SK-N-SH treated with all-trans-retinoic acid at 6 μM for 48 hours (cell line): ENCODE results near the gene MRAP.

Experiments
- ATAC-seq: fragments of 200-7000 bp; cut with Tn5 transposase; 3 replicates; pipeline ENCODE4 v1.9.1; 2020; ENCODE audit warnings: mild to moderate bottlenecking, moderate library complexity
- ARNTL ChIP-seq: fragments of 450-650 bp; formaldehyde crosslinking; IDR thresholded peaks from 2 replicates; pipeline ENCODE4 v1.5.0; 2020; ENCODE audit warnings: low read depth, mild to moderate bottlenecking, moderate library complexity, borderline replicate concordance
- BACH2 ChIP-seq: fragments of 250-450 bp; sonication (Bioruptor Pico); IDR thresholded peaks from 2 replicates; pipeline ENCODE4 v1.9.0; 2021; ENCODE audit warnings: mild to moderate bottlenecking, borderline replicate concordance
- ESRRG ChIP-seq: fragments of 250-450 bp; sonication (Bioruptor Pico); IDR thresholded peaks from 2 replicates; pipeline ENCODE4 v1.6.1; 2021; ENCODE audit warnings: mild to moderate bottlenecking
- GLIS3 ChIP-seq: fragments of 250-450 bp; sonication (Bioruptor Pico); IDR thresholded peaks from 2 replicates; pipeline ENCODE4 v1.5.0; 2020; ENCODE audit warnings: mild to moderate bottlenecking, moderate library complexity
- ISL1 ChIP-seq: fragments of 250-450 bp; sonication (Bioruptor Pico); IDR thresholded peaks from 2 replicates; pipeline ENCODE4 v2.1.2; 2022; ENCODE audit warnings: mild to moderate bottlenecking, moderate library complexity
- OSR1 ChIP-seq: fragments of 250-450 bp; sonication (Bioruptor Pico); IDR thresholded peaks from 2 replicates; pipeline ENCODE4 v1.8.0; 2022; ENCODE audit warnings: moderate library complexity, mild to moderate bottlenecking, inconsistent platforms
- RARB ChIP-seq: fragments of 250-450 bp; sonication (Bioruptor Pico); IDR thresholded peaks from 2 replicates; pipeline ENCODE4 v1.8.0; 2021; ENCODE audit warnings: mild to moderate bottlenecking, moderate library complexity
- TCF4 ChIP-seq: fragments of 250-450 bp; sonication (Bioruptor Pico); IDR thresholded peaks from 2 replicates; pipeline ENCODE4 v1.8.0; 2021; ENCODE audit warnings: mild to moderate bottlenecking, moderate library complexity, borderline replicate concordance
- TOX ChIP-seq: fragments of 250-450 bp; sonication (Bioruptor Pico); IDR thresholded peaks from 2 replicates; pipeline ENCODE4 v1.8.0; 2021; ENCODE audit warnings: mild to moderate bottlenecking, moderate library complexity, borderline replicate concordance
- ZC3H10 ChIP-seq: fragments of 250-450 bp; sonication (Bioruptor Pico); IDR thresholded peaks from 2 replicates; pipeline ENCODE4 v1.5.1; 2021; ENCODE audit warnings: mild to moderate bottlenecking, moderate library complexity
- ZFP3 ChIP-seq: fragments of 250-450 bp; sonication (Bioruptor Pico); IDR thresholded peaks from 2 replicates; pipeline ENCODE4 v1.5.0; 2020; ENCODE audit warnings: mild to moderate bottlenecking, moderate library complexity
- ZFP30 ChIP-seq: fragments of 450-650 bp; formaldehyde crosslinking; IDR thresholded peaks from 2 replicates; pipeline ENCODE4 v1.5.0; 2022; ENCODE audit warnings: mild to moderate bottlenecking, moderate library complexity
- ZNF565 ChIP-seq: fragments of 450-650 bp; formaldehyde crosslinking; conservative IDR thresholded peaks from 2 replicates; pipeline ENCODE4 v1.5.0; 2020; ENCODE audit warnings: low read depth, mild to moderate bottlenecking, moderate library complexity
- ZNF70 ChIP-seq: fragments of 450-650 bp; formaldehyde crosslinking; IDR thresholded peaks from 2 replicates; pipeline ENCODE4 v1.5.0; 2020; ENCODE audit warnings: mild to moderate bottlenecking, moderate library complexity
- ZNF8 ChIP-seq: fragments of 450-650 bp; formaldehyde crosslinking; IDR thresholded peaks from 2 replicates; pipeline ENCODE4 v1.5.0; 2020; ENCODE audit warnings: mild to moderate bottlenecking, moderate library complexity
- TF ChIP-seq, protein P1 (sequence below): fragments of 250-450 bp; sonication (Bioruptor Pico); IDR thresholded peaks from 2 replicates; pipeline ENCODE4 v1.8.0; 2021; ENCODE audit warnings: low read depth, mild to moderate bottlenecking, moderate library complexity, borderline replicate concordance
- TF ChIP-seq, protein P2 (sequence below): fragments of 250-450 bp; sonication (Bioruptor Pico); IDR thresholded peaks from 2 replicates; pipeline ENCODE4 v1.5.1; 2021; ENCODE audit warnings: mild to moderate bottlenecking, moderate library complexity
- TF ChIP-seq, protein P3 (sequence below): fragments of 250-450 bp; sonication (Bioruptor Pico); IDR thresholded peaks from 2 replicates; pipeline ENCODE4 v1.5.1; 2020; ENCODE audit warnings: low read depth, mild to moderate bottlenecking, moderate library complexity
- TF ChIP-seq, protein P4 (sequence below): fragments of 250-450 bp; sonication (Bioruptor Pico); IDR thresholded peaks from 2 replicates; pipeline ENCODE4 v1.5.0; 2020; ENCODE audit warnings: mild to moderate bottlenecking, moderate library complexity
- TF ChIP-seq, protein P5 (sequence below): fragments of 250-450 bp; sonication (Bioruptor Pico); IDR thresholded peaks from 2 replicates; pipeline ENCODE4 v1.8.0; 2020; ENCODE audit warnings: mild to moderate bottlenecking, moderate library complexity, borderline replicate concordance

Gene MRAP

DNA sequence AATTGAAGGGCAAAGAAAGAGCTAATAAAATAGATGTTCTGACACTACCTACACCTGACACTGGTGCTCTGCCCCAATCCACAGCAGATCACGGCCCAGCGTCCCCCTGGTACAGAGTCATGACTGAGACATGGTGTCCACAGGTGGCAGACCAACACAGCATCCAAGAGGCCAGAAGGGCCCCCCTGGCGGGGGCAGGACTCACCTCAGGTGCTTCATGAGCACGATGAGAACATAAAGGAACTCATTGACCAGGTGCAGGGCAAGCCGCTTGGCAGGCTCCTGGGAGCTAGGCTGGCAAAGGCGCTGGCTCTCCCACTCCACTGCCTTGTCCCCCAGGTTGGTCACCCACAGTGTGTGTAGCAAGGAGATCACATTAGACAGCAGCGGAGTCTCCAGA, 20.4 kb downstream of the MRAP start:
- no peak for ATAC-seq

DNA sequence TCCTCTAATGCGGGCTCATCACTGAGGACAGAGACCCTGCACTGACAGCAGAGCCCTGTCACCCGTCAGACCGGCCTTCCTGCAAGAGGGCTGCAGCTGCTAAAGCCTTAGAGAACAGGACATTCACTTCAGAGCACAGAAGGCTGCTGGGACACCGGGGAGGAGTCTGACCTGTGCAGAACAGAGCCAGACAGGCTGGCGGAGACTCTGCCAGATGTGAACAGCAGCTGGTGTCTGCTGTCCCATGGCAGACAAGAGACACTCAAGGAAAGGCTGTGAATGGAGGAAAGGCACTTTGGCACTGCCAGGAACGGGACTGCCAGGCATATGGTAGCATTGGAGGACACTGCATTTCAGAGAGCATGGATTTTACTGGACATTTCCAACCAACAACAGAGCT, 21.4 kb downstream of the MRAP start:
- TF ChIP-seq ZNF70 = no peak
- TF ChIP-seq RARB (CRISPR knock-in tag) = no peak
- no peak for TF ChIP-seq ESRRG (CRISPR knock-in tag)
- no peak for TF ChIP-seq BACH2 (CRISPR knock-in tag)
- TF ChIP-seq TCF4 = no peak
- no peak for TF ChIP-seq ZFP30
- TF ChIP-seq, protein P1, sequence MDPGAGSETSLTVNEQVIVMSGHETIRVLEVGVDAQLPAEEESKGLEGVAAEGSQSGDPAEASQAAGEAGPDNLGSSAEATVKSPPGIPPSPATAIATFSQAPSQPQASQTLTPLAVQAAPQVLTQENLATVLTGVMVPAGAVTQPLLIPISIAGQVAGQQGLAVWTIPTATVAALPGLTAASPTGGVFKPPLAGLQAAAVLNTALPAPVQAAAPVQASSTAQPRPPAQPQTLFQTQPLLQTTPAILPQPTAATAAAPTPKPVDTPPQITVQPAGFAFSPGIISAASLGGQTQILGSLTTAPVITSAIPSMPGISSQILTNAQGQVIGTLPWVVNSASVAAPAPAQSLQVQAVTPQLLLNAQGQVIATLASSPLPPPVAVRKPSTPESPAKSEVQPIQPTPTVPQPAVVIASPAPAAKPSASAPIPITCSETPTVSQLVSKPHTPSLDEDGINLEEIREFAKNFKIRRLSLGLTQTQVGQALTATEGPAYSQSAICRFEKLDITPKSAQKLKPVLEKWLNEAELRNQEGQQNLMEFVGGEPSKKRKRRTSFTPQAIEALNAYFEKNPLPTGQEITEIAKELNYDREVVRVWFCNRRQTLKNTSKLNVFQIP (CRISPR knock-in tag) = no peak
- TF ChIP-seq ZFP3 (CRISPR knock-in tag) = no peak
- ATAC-seq = no peak

More for the DNA sequence above, 20.4 kb downstream of the MRAP start:
- TF ChIP-seq ZFP30 (no peak), ESRRG (CRISPR knock-in tag) (no peak), OSR1 (CRISPR knock-in tag) (no peak), TCF4 (no peak), ZFP3 (CRISPR knock-in tag) (no peak), ISL1 (CRISPR knock-in tag) (no peak), TOX (CRISPR knock-in tag) (no peak), GLIS3 (CRISPR knock-in tag) (no peak), ZNF70 (no peak)
- TF ChIP-seq, protein P2, sequence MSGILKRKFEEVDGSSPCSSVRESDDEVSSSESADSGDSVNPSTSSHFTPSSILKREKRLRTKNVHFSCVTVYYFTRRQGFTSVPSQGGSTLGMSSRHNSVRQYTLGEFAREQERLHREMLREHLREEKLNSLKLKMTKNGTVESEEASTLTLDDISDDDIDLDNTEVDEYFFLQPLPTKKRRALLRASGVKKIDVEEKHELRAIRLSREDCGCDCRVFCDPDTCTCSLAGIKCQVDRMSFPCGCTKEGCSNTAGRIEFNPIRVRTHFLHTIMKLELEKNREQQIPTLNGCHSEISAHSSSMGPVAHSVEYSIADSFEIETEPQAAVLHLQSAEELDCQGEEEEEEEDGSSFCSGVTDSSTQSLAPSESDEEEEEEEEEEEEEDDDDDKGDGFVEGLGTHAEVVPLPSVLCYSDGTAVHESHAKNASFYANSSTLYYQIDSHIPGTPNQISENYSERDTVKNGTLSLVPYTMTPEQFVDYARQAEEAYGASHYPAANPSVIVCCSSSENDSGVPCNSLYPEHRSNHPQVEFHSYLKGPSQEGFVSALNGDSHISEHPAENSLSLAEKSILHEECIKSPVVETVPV (CRISPR knock-in tag) = no peak
- TF ChIP-seq, protein P3, sequence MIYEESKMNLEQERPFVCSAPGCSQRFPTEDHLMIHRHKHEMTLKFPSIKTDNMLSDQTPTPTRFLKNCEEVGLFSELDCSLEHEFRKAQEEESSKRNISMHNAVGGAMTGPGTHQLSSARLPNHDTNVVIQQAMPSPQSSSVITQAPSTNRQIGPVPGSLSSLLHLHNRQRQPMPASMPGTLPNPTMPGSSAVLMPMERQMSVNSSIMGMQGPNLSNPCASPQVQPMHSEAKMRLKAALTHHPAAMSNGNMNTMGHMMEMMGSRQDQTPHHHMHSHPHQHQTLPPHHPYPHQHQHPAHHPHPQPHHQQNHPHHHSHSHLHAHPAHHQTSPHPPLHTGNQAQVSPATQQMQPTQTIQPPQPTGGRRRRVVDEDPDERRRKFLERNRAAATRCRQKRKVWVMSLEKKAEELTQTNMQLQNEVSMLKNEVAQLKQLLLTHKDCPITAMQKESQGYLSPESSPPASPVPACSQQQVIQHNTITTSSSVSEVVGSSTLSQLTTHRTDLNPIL (CRISPR knock-in tag) = no peak
- TF ChIP-seq, protein P1 (CRISPR knock-in tag) = no peak
- TF ChIP-seq, protein P4, sequence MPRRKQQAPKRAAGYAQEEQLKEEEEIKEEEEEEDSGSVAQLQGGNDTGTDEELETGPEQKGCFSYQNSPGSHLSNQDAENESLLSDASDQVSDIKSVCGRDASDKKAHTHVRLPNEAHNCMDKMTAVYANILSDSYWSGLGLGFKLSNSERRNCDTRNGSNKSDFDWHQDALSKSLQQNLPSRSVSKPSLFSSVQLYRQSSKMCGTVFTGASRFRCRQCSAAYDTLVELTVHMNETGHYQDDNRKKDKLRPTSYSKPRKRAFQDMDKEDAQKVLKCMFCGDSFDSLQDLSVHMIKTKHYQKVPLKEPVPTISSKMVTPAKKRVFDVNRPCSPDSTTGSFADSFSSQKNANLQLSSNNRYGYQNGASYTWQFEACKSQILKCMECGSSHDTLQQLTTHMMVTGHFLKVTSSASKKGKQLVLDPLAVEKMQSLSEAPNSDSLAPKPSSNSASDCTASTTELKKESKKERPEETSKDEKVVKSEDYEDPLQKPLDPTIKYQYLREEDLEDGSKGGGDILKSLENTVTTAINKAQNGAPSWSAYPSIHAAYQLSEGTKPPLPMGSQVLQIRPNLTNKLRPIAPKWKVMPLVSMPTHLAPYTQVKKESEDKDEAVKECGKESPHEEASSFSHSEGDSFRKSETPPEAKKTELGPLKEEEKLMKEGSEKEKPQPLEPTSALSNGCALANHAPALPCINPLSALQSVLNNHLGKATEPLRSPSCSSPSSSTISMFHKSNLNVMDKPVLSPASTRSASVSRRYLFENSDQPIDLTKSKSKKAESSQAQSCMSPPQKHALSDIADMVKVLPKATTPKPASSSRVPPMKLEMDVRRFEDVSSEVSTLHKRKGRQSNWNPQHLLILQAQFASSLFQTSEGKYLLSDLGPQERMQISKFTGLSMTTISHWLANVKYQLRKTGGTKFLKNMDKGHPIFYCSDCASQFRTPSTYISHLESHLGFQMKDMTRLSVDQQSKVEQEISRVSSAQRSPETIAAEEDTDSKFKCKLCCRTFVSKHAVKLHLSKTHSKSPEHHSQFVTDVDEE (CRISPR knock-in tag) = no peak

DNA sequence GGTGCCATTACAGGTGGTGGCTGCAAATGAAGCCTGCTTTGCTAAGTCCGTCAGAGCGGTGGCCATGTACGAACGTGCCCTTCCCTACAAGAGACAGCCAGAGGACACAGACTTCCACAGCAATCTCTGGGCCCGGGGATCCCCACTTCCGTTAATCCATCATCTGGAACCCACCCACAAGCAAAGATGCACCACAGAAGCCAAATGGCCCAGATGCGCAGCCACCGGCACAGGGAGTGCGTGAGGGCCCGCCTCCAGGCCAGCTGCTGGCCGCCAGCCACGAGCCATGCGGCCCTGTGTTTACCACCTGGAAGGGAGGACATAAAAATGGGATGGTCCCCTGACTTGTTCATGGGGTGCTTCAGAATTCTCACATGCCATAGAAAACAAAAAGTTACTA, 22.1 kb downstream of the MRAP start:
- ATAC-seq = no peak
- TF ChIP-seq, protein P3 (CRISPR knock-in tag) = no peak
- TF ChIP-seq BACH2 (CRISPR knock-in tag) (no peak), GLIS3 (CRISPR knock-in tag) (no peak), ZFP3 (CRISPR knock-in tag) (no peak), ZNF8 (no peak), ZC3H10 (CRISPR knock-in tag) (no peak), ESRRG (CRISPR knock-in tag) (no peak), ZNF565 (CRISPR knock-in tag) (no peak), TOX (CRISPR knock-in tag) (no peak), ARNTL (CRISPR knock-in tag) (no peak)
- TF ChIP-seq, protein P5, sequence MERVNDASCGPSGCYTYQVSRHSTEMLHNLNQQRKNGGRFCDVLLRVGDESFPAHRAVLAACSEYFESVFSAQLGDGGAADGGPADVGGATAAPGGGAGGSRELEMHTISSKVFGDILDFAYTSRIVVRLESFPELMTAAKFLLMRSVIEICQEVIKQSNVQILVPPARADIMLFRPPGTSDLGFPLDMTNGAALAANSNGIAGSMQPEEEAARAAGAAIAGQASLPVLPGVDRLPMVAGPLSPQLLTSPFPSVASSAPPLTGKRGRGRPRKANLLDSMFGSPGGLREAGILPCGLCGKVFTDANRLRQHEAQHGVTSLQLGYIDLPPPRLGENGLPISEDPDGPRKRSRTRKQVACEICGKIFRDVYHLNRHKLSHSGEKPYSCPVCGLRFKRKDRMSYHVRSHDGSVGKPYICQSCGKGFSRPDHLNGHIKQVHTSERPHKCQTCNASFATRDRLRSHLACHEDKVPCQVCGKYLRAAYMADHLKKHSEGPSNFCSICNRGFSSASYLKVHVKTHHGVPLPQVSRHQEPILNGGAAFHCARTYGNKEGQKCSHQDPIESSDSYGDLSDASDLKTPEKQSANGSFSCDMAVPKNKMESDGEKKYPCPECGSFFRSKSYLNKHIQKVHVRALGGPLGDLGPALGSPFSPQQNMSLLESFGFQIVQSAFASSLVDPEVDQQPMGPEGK (CRISPR knock-in tag) = no peak
- TF ChIP-seq, protein P1 (CRISPR knock-in tag) = no peak
